Cardiac fibroblast (primary cell): Measurements from ENCODE around the gene USP8.
A peak's percentile ranks its signal among the peaks of the same experiment; 100 is the strongest.
"Not testable (repeated sequence)": the region's sequence is repeated elsewhere in the genome, so short reads cannot be mapped to it uniquely, and the experiment has no call there.

Source experiments
- DNase-seq, 2 donors: peaks; one replicate each; pipeline versions ENCODE4 v3.0.0 to v3.0.0-alpha.2; 2010; ENCODE audit warnings: low read depth in 2 of 2
- H3K4me3 ChIP-seq, 2 donors: replicated peaks in 1 of 2; 1 replicate in 1 of 2; 2 replicates in 1 of 2; pipeline ENCODE4 v1.5.1; 2011; ENCODE audit warnings: low read depth in 2 of 2, low read length in 2 of 2, mild to moderate bottlenecking in 2 of 2, moderate library complexity in 1 of 2
- TF ChIP-seq, protein P1 (sequence below): IDR thresholded peaks from one replicate; pipeline ENCODE4 v1.5.1; 2011; ENCODE audit warnings: low read depth, mild to moderate bottlenecking, low read length, inconsistent platforms

USP8 gene

DNA sequence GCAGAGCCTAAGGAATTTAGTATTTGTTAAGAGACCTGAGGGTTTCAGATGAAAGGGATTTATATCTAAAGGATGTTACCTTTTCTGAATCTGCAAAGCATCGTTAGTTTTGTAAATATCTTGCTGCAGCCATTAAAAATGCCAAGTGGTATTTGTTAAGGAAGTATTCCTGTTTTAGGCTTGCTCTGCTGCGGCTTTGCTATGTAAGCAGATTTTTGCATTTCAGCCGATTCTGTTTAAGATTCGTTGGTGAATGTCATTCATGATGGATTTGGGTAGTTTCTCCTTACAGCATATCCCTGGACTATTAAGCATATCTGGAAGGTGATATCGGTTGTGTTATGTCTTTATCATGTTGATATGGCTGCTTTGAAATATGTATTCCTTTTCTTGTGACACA is 1.0 kb downstream of the USP8 start:
- peak overlapping the region; percentile 83 to 95 for H3K4me3 ChIP-seq
- TF ChIP-seq, protein P1, sequence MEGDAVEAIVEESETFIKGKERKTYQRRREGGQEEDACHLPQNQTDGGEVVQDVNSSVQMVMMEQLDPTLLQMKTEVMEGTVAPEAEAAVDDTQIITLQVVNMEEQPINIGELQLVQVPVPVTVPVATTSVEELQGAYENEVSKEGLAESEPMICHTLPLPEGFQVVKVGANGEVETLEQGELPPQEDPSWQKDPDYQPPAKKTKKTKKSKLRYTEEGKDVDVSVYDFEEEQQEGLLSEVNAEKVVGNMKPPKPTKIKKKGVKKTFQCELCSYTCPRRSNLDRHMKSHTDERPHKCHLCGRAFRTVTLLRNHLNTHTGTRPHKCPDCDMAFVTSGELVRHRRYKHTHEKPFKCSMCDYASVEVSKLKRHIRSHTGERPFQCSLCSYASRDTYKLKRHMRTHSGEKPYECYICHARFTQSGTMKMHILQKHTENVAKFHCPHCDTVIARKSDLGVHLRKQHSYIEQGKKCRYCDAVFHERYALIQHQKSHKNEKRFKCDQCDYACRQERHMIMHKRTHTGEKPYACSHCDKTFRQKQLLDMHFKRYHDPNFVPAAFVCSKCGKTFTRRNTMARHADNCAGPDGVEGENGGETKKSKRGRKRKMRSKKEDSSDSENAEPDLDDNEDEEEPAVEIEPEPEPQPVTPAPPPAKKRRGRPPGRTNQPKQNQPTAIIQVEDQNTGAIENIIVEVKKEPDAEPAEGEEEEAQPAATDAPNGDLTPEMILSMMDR = no peak
- DNase-seq = peak in 1 of 2 donors; percentile 5

DNA sequence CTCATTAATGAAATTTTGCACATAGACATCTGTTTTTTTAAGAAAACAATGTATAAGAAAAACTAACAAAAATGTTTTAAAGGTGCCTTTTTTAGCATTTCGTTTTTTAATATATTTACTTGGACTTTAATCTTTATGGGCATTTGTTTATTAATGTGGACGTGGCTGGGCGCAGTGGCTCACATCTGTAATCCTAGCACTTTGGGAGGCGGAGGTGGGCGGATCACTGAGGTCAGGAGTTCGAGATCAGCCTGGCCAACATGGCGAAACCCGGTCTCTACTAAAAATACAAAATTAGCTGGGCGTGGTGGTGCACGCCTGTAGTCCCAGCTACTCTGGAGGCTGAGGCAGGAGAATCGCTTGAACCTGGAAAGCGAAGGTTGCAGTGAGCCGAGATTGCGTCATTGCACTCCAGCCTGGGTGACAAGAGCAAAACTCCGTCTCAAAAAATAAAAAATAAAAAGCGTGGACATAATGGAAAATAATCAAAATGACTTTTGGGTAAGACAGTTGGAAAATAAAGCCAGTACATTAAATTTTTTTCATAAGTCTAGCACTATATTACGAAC is 1.6 kb downstream of the USP8 start:
- not testable (repeated sequence) for DNase-seq
- peak overlapping the region; percentile 83 to 95 for H3K4me3 ChIP-seq

DNA sequence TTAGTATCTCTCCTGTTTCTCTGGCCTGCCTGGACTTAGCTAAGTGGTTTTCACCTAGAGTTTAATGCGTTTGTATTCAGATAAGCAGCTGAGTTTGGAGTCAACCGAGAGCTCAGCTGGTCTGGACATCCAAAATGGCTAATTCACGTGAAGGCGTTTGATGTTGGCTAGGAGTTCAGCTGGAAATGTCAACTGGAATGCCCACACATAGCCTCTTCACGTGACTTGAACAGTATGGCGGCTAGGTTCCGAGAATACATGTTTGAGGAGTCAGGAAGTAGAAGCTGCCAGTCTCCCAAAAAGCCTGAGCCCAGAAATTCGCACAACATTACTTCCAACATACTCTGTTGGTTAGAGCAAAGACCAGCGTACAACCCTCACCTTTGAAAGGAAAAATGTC is 2.2 kb downstream of the USP8 start:
- no peak for DNase-seq
- TF ChIP-seq, protein P1 = no peak
- no peak overlapping the region for H3K4me3 ChIP-seq

DNA sequence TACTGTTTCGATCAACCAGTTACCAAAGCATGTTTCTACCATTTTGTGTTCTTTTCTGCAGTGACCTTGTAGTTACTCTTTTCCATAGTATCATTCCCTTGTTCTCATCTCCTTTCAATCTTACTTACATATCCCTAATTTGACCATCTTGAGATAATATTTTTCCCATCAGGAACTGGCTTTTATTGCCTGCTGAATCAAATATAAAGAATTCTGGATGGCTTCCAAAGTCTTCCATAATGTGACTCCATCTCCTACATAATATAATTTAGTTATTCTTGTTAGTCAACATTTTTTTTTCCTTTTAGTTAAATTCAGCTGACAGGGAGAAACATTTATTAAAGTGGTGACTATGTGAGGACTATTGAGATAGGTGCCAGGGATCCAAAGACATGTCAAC is 7.0 kb downstream of the USP8 start:
- DNase-seq = peak in 1 of 2 donors; percentile 22
- no peak overlapping the region for H3K4me3 ChIP-seq
- TF ChIP-seq, protein P1 = no peak

DNA sequence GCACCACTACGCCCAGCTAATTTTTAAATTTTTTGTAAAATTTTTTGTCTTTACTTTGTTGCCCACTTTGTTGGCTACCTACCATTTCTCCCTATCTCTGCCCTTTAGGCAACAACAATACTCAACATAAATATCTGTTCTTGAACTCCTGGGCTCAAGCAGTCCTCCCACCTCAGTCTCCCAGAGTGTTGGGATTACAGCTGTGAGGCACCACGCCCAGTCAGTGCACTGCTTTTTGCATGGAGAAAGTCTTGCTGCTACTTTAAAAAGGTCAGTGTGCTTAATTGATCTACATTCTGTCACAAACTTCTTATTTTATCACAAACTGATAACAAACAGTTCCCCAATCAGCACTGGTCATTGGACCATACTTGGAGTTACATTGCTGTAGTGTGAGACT is 8.0 kb downstream of the USP8 start:
- DNase-seq = no peak
- TF ChIP-seq, protein P1 = no peak
- H3K4me3 ChIP-seq = no peak overlapping the region

DNA sequence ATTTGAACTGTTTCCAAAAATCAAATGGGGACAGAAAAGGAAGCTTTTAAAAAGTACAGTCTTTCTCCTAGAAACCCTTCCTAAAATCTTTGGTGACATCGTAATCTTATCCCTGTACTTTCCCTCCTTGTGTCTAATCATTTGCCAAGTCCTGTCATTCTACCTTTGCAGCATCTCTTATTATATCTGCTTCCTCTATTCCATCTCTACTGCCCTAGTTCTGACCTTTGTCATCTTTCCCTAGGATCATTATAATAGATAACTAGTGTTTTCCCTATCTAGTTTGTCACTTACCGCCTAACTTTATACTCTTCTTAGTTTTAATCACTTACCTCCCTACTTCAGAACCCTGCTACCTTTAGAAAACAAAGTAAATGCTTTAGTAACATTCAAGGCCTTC is 11.6 kb downstream of the USP8 start:
- H3K4me3 ChIP-seq = no peak overlapping the region
- DNase-seq = no peak
- TF ChIP-seq, protein P1 = no peak

DNA sequence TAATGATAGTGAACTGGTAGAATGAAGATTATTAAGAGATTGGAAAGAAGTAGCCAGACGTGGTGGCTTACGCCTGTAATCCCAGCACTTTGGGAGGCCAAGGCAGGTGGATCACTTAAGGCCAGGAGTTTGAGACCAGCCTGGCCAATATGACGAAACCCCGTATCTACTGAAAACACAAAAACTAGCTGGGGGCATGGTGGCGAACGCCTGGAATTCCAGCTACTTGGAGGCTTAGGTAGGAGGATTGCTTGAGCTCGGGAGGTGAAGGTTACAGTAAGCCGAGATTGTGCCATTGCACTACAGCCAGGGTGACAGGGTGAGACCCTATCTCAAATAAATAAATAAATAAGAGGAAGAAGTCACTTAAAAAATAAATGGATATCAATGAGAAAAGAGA is 14.0 kb downstream of the USP8 start:
- DNase-seq = no peak
- TF ChIP-seq, protein P1 = no peak
- H3K4me3 ChIP-seq = no peak overlapping the region
